ENCODE results near the gene KCNJ18.
"Not testable (repeated sequence)": the region's sequence is repeated elsewhere in the genome, so short reads cannot be mapped to it uniquely, and the experiment has no call there.

Gene KCNJ18

GRCh38 chr17:21691883-21692703 is at the start of gene KCNJ18:
Gene KCNJ18, plus strand, starts transcription at chr17:21692523. Its CDS starts 10,264 bp downstream, at chr17:21702787.
- not testable (repeated sequence) for DNase-seq (ENCODE audit: low read depth in 2 of 2)

DNA sequence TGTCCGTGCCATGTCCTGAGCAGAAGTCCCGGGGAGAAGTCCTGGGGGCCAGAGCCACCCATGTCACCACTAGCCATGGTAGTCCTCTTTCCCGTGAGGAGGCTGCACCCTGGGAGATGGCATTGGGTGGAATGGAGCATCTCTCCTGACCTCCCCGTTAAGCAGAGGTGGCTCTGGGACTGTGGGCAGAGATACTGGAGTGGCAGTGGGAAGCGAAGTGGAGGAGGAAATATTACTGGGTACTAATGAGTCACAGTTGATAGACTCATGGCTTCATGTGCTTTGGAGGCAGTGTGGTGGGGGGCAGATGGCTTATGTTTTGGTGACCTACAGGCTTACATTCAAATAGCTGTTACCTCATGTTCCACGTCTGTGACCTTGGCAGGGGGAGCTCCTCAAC is 44.2 kb upstream of the KCNJ18 start:
- DNase-seq (ENCODE audit: low read depth in 2 of 2) = not testable (repeated sequence)

- DNase-seq (ENCODE audit: low read depth in 2 of 2) = not testable (repeated sequence)
Observed at GRCh38 chr17:21650043-21650442, 42.3 kb upstream of the KCNJ18 start.

- not testable (repeated sequence) for DNase-seq (ENCODE audit: low read depth in 2 of 2)
Observed at GRCh38 chr17:21652049-21652448, 40.3 kb upstream of the KCNJ18 start.

DNA sequence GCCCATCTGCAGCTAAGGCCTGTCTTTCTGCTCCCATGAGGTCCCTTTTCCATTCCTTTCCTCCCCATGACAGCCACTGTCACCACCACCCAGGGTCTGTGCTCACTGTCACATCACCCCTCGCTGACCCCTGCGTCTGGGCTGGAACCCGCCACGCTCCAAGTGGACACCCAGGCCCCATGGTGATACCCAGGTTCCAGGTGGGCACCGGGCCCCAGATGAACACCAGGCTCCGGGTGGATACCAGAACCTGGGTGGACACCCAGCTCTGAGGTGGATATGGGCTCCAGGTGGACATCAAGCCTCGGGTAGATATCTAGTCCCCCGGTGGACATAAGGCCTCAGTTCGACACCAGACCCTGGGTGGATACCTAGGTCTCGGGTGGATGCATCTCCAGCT is 39.1 kb upstream of the KCNJ18 start:
- DNase-seq (ENCODE audit: low read depth in 2 of 2) = not testable (repeated sequence)

GRCh38 chr17:21656518-21657309 is 35.6 kb upstream of the KCNJ18 start:
- DNase-seq (ENCODE audit: low read depth in 2 of 2) = not testable (repeated sequence)

DNA sequence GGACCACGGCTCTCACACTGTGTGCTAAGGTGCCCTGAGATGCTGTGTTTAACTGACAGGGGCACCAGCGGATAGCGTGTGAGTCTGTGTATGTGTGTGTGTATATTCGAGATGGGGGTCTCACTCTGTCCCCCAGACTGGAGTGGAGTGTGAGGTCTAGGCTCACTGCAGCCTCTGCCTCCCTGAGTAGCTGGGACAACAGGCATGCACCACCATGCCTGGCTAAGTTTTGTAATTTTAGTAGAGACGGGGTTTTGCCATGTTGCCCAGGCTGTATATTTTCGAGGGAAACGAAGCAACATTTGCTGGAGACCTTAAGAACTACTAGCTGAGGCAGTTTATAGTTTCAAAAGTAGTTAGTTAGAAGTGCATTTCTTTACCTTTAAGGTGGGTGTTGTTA is 32.7 kb upstream of the KCNJ18 start:
- not testable (repeated sequence) for DNase-seq (ENCODE audit: low read depth in 2 of 2)

GRCh38 chr17:21661455-21661854 is 30.9 kb upstream of the KCNJ18 start:
- DNase-seq (ENCODE audit: low read depth in 2 of 2) = not testable (repeated sequence)

GRCh38 chr17:21663166-21663565 is 29.2 kb upstream of the KCNJ18 start:
- not testable (repeated sequence) for DNase-seq (ENCODE audit: low read depth in 2 of 2)

- DNase-seq (ENCODE audit: low read depth in 2 of 2) = not testable (repeated sequence)
Observed at GRCh38 chr17:21663614-21664474, 28.5 kb upstream of the KCNJ18 start.

DNA sequence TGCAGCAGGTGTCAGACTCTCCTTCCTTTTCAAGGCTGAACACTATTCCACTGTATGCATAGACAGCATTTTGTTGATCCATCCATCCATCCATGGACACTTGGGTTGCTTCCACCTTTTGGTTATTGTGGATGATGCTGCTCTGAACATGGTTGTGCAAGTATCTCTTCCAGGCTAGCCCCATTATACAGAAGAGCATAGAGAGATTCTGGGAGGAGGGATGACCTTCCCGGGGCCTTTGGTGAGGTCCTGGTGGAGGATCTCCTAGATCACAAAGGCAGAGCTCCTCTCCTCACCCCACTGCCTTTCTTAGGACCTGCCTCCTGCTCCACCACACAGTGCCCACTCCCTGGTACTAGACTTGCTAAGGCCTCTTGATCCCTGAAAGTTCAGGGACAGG is 27.2 kb upstream of the KCNJ18 start:
- DNase-seq (ENCODE audit: low read depth in 2 of 2) = not testable (repeated sequence)

- not testable (repeated sequence) for DNase-seq (ENCODE audit: low read depth in 2 of 2)
Observed at GRCh38 chr17:21665935-21666493, 26.3 kb upstream of the KCNJ18 start.

- not testable (repeated sequence) for DNase-seq (ENCODE audit: low read depth in 2 of 2)
Observed at GRCh38 chr17:21666711-21667412, 25.5 kb upstream of the KCNJ18 start.

- DNase-seq (ENCODE audit: low read depth in 2 of 2) = not testable (repeated sequence)
Observed at GRCh38 chr17:21667413-21668117, 24.8 kb upstream of the KCNJ18 start.

DNA sequence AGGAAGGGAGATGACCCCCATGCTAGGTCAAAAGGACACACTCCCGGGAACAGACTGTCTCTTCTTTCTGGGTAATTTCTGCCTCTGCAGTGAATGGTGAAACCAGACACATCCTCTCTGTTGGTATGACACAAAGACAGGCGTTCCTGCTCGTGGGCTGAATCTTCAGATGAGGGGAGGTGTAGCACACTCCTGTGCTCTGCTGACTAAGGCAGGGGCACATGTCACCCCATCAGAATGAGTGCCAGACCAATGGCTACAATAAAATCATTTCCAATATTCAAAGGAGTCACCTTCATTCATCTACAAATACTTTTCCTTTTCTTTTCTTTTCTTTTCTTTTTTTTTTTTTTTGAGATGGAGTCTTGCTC is 24.2 kb upstream of the KCNJ18 start:
- DNase-seq (ENCODE audit: low read depth in 2 of 2) = not testable (repeated sequence)

- DNase-seq (ENCODE audit: low read depth in 2 of 2) = not testable (repeated sequence)
Observed at GRCh38 chr17:21668746-21669508, 23.4 kb upstream of the KCNJ18 start.

DNA sequence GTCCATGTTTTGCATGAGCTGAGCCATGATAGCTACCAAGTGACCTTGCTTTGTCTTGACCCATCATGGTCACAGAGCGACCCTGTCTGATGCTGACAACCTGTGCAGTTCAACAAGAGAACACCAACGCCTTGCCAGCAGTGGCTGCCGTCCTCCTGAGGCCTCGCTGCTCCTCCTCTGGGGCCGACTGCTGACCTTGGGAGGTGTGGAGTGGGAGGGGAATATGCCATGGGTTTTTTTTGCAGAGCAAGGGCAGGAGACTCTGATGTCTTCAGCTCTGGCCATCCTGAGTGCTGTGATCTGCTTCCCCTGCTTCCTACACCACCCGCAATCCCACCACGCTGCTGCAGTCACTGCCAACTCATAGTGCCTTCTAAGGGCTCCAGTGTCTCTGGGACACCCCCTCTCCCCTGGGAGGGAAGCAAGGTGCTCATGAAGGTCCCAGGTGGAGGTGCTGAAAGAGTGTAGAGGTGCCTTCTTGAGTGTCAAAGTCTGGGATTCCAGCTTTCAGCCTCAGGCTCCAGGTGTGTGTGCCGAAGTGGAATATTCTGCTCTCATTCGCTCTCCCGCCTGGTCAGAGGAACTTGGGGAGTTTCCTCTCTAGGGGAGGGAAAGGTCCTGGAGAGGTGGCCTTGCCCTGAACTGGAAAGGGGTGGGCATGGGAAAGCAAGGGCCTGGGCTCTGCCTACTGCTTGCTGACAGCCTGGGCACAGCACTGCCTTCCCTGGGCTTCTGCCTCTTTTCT is 22.5 kb upstream of the KCNJ18 start:
- DNase-seq (ENCODE audit: low read depth in 2 of 2) = not testable (repeated sequence)

- not testable (repeated sequence) for DNase-seq (ENCODE audit: low read depth in 2 of 2)
Observed at GRCh38 chr17:21670361-21671155, 21.8 kb upstream of the KCNJ18 start.

Data from fibroblast of skin of left biceps (primary cell).